NCI-H2107 treated with DMSO at 0.1 percent for 48 hours (cell line): ENCODE results near the gene KIF3B.
"Not testable (repeated sequence)": the region's sequence is repeated elsewhere in the genome, so short reads cannot be mapped to it uniquely, and the experiment has no call there.

Experiments
- DNase-seq: peaks from one replicate; lab custom pipeline; 2025; ENCODE audit not compliant: unreplicated experiment; lab: John Stamatoyannopoulos, UW

KIF3B gene

DNA sequence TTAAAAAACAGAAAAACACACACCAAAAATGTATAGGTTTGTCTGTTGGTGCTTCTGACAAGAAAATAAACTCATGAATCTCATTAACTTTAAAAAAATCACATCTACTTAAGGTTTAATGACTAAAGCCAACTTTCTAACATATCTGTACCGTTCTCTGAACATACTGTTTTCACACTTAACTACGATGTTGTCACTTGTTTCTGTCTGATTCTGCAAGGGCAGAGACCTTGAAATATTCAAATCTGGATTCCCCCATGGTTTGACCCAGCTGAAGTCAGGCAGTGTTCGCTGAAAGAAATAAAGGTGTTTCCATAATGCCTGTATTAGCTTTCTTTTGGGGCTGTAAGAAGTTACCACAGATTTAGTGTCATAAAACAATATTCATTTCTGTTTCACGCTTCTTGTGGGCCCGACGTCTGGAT is 78.0 kb downstream of the KIF3B start:
- DNase-seq, result no peak

DNA sequence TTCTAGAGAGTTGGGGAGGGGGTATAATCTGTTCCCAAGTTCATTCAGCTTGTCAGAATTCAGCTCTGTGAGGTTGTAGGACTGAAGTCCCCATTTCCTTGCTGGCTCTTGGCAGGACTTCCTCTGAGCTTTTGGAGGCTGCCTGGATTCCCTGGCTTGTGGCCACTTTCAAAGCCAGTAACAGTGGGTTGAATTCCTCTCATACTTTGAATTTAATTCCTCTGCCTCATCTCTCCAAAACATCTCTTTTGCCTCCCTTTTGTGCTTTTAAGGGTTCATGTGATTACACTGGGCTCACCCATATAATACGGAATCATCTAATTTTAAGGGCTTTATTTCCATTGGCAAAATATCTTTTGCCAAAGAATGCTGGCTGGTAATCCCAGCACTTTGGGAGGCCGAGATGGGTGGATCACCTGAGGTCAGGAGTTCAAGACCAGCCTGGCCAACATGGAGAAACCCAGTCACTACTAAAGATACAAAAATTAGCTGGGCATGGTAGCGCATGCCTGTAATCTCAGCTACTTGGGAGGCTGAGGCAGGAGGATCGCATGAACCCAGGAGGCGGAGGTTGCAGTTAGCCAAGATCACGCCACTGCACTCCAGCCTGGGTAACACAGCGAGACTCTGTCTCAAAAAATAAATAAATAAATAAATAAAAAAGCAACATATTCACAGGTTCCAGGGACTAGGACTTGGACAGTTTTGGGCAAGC is 78.6 kb downstream of the KIF3B start:
- DNase-seq, result not testable (repeated sequence)

DNA sequence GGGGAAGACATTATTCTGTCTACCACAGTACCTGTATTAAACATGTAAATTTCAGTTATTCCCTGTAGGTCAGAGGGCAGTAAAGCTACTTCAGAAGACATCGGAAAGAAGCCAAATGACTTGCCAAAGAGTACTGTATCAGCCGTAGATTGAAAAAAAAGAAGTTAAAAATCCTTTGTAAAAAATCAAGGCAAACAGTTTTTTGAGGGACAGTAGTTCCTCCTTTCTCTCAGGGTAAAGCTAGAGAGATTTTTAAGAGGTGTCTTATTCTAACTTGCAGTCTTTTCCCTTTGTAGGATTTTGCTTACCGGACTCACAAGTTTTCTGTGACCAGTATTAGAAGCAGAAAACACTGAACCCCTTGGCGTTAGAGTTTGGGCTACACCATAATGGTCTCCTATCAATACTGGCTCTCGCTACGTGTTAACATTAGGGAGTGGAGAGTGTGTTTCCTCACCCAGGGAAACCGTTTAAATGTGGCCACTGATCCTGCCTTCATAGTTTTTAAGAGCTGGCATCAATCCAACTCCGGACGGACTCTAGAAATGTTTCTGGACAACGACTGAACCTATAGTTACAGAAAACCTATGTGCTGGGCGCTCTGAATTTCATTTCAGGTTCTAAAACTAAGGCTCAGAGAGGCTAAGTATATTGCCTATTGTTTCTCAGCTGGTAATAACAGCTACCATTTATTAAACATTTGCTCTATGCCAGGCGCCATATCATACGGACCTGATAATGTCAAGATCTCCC is 79.3 kb downstream of the KIF3B start:
- DNase-seq, result no peak

DNA sequence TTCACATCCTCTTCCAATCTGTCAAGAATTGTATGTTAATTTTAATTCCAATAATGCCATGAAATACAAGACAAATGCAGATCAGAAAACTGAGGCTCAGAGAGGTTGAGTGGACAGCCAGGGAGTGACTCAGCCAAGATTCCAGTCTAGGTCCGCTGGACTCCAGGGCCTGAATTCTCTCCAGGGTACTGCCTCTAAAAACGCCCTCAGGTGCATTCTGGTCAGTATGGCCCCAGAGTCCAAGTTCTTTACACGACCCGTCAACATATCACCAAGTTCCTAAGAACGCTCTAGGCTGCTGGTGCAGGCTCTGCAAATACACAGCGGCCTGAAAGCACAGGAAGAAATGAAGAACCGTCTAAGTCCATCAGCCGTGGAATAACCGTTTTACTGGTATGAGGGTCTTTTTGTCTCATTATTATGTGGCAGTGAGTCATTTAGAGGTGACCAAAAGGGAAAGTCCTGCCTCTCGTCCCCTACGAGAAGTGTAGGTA is 80.0 kb downstream of the KIF3B start:
- peak; percentile 22 for DNase-seq

DNA sequence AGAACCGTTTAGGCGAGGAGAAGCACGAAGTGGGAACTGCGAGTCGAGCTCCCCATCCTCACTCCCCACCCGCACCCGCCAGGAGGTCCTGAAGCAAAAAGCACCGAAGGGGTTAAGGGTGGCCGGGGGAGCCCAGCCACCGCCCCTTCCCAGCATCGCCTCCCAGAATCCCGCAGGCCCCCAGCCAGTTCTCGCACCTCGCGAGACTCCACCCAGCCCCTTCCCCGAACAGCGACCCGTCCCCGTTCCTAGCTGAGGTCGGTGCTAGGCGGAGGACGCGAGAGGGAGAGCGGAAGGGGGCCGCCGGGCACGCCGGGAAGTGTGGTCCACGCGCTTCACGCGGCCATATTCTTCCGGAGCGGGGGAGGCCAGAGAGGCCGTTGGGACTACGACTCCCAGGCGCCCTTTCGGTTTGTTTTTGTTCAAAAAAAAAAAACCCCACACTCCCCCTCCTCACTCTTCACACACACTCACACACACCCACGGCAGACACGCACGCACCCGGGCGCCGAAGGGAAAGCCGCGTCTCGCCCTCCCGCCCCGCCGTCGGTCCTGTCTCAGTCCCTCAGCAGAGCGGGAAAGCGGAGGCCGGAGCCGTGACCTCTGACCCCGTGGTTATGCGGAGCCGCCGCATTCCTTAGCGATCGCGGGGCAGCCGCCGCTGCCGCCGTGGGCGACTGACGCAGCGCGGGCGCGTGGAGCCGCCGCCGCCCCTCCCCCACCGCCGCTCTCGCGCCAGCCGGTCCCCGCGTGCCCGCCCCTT is 80.6 kb downstream of the KIF3B start, which contains the start of gene ASXL1:
Gene ASXL1, plus strand, starts transcription at position 463 of the 763 bp plus-strand sequence. CDS start 445 bp downstream, outside the sequence.
- peak; percentile 79 for DNase-seq

DNA sequence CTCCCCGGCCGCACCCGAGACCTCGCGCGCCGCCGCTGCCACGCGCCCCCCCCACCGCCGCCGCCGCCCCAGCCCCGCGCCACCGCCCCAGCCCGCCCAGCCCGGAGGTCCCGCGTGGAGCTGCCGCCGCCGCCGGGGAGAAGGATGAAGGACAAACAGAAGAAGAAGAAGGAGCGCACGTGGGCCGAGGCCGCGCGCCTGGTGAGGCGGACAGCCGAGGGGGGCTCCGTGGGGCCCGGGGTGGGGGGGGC is 81.1 kb downstream of the KIF3B start:
- no peak for DNase-seq

DNA sequence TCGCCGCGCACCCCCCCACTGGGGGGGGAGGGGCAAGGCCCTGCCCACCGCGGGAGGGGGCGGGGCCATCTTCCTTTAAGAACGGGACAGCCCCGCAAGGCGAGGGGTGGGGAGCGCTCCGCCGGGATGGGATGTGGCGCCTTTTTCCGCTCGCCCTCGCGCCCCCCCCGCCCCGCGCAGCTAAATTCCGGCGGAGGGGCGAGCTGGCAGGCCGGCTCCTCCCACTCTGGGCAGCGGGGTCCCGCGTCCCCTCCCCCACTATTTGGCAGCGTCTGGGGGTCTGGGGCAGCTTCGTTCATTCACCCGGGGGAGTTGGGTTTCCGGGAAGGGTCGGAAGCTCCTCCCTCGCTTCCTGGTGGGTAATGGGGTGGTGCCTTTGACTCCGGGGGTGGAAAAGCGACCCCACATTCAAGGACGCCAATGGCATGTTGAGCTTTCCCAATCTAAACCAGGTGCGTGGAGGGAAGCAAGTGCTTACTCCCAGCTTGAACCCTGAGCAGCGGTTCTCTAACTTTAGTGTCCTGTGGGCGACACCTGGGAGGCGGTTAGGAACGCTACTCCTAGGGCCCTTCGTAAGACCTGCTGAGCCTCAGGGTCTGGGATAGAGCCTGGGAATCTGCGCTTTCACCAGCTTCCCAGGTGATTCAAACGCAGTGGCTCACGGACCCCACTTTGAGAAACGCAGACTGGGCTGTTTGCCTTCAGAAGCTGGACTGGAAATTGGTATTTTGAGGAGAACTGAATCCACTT is 81.6 kb downstream of the KIF3B start:
- DNase-seq, result no peak

DNA sequence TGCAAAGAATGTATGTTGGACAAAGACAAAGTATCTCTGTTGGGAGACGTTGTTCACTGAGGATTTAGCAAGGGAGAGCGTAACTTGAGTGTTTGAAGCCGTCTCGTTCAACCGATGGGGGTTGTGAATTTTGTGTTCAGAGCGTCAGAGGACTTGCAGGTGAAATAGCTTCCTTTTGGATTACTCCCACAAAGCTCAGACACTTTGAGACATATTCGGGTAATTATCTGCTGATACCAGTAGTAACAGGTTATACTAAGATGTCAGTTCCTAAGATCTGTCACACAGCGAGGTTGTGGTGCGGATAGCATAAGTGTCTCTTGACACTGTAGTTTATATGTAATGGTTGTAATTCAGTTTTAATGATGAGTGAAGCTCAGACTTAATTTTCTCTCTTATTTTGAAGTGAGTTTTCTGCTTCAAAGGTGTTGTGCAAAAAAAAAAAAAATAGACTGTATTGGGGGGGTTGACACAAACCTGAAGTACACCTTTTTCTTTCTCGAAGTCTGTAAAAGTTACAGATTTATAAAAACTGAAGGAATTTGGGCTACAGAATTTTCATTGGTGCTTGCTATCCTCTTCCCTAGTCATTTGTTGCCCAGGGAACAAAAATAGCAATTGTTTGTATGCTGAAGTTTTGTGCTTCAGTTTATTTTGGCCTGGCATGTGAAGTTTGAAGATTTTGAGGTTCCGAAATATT is 82.3 kb downstream of the KIF3B start:
- no peak for DNase-seq

DNA sequence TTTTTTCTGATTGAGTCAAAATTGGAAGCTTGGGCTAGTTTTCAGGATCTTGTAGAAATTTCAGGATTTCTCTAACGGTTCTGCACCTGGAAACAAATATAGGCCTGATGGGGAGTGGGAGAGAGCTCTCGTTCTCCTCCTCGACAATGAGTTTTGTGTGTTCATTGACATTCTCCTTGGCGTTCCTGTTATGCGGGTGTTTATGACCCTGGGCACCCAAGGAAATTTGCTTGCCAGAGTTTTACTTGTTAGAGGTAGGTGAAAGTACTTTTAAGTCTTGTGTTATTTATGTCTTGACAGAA is 82.8 kb downstream of the KIF3B start:
- DNase-seq, result no peak

DNA sequence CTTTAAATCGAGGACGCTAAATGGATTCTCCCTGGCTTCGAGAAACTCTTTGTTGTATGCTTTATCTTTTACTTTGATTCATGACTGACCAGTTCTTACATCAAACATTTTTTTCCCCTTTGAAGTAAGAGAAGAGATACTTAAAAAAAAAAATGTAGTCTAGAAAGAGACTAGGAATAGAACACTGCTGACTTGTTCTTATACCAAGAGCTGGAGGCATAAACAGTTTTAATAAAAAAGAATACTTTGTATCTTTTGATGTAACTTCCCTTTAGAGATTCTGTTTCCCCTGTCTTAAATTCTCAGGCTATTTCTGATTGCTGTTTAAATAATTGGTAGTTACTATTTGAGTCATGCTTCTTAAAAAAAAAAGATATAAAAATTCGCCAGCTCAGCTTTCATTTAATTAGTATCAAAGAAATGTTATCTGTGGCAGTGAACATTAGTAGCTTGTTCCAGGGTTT is 85.5 kb downstream of the KIF3B start:
- DNase-seq, result no peak

DNA sequence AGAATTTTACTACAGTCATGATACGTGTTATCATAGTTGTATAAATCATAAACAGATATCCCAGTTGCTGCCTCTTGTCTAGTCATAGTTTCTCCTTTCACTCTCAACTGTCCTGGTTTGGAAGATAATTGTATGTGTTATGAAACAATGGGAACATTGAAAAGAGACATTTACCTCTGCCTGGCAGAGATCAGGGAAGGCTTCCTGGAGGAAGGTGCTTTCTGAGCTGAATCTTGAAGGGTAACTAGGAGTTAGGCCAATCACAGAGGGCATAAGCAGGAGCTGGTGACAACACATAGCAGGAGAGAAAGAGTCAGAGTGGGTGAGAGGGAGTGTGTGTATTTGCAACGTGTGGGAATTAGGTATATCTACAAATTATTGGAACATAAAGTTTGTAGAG is 86.0 kb downstream of the KIF3B start:
- no peak for DNase-seq

DNA sequence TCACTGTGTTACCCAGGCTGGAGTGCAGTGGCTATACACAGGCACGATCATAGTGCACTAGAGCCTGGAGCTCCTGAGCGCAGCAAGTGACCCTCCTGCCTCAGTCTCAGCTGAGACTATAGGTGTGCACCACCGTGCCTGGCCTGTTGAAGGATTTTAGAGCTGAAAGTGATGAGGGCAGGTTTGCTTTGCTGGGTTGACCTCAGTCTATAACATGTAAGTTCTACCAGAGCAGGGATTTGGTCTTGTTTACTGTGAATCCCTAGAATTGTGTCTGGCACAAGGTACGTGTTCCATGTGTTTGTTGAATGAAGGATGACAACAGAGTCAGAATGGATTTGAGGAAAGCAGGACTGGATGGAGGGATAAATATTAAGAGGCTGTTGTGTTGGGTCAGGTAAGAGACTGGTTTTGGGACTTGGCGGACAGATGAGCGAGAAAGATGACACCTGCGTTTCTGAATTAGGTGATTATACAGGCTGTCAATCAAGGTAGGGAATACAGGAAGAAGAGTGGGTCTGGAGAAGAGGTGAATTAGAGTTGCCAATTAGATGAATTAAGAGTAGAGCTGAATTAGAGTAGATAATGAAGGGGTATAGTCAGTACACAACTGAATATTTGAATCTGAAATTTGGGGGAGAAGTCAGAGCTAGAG is 87.2 kb downstream of the KIF3B start:
- no peak for DNase-seq

DNA sequence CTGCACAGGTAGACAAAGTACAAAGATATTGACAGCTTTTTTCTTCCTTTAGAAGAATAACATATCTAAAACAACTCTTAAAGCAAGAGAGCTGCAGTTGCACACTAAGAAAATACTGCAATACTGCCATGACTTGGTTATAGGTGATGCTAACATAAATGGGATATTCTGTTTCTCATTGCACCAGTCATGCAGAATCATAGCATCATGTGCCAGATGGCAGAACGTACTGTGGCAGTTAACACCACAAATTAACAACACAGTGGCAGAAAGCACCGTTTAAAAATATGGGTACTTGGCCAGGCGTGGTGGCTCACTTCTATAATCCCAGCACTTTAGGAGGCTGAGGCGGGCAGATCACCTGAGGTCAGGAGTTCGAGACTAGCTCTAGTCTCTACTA is 88.1 kb downstream of the KIF3B start:
- DNase-seq, result no peak

DNA sequence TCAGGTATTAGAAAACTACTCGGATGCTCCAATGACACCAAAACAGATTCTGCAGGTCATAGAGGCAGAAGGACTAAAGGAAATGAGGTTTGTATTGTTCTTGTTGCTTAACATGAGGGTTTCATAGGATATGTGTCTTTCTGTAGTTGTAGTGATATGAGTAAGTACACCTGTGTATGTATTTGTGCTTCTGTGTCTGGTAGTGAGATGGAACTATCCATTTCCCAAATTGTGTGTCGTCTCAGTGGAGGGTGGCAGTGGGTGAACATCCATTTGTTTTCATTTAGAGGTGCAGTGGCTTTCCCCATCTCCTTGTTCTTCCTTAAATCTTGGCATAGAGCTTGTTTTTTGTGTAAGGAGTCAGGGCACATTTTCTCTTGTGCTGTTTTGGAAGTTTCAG is 88.9 kb downstream of the KIF3B start:
- no peak for DNase-seq

DNA sequence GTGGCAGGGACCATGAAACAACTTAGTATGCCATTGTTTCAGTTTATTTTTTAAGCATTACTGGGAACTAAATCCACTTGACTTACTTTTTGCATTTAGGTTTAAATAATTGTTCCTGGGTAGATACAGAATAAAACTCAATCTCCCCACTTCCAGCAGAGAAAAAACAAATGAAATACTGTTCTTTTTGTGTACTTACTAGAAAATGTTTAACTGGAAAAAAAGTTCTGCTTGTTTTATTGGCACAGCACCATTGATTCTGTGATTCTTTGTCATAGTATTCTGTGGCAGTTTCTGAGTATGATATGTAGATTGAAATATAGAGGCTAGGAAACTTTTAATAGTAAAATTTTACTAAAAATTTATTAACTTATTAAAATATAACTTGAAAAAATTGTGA is 90.9 kb downstream of the KIF3B start:
- no peak for DNase-seq

DNA sequence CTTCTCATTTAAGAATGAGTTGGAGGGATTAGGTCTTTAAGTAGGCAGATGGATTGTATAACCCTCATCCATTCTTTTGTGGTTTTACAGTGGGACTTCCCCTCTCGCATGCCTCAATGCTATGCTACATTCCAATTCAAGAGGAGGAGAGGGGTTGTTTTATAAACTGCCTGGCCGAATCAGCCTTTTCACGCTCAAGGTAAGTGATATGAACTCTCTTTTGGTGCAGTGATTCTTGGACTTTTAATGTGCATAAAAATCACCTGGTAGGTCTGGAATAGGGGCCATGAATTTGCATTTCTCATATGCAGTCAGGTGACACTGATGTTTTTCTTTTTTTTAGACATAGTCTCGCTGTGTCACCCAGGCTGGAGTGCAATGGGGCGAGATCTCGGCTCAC is 91.5 kb downstream of the KIF3B start:
- no peak for DNase-seq

DNA sequence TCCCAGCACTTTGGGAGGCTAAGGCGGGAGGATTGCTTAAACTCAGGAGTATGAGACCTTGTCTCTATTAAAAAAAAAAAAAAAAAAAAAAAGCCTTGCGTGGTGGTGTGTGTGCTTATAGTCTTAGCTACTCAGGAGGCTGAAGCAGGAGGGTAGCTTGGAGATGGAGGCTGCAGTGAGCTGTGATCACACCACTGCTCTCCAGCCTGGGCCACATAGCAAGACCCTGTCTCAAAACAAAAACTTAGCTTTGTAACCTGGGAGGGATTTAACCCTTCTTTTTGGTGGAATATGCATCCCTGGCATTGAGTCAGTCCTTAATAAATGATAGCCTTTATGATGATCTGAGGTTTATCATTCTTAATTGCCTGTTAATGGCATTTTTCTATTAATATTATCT is 93.4 kb downstream of the KIF3B start:
- DNase-seq, result no peak

DNA sequence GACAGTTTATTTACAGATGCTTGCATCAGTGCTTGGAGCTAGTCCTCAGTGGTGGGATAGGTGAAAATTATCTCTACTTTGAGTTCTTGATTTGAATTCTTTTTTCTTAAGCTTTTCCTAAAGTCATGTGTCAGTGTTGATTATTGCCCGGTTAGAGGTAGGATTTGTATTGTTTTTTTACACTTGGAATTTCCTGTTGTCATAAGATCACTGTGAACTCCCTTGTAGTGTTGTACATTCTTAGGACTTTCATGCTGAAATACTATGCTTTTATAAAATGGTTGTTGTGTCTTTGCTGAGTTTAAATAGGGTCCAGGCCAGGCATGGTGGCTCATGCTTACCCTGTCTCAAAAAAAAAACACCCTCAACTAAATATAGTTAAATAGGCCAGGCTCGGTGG is 101.0 kb downstream of the KIF3B start:
- no peak for DNase-seq

DNA sequence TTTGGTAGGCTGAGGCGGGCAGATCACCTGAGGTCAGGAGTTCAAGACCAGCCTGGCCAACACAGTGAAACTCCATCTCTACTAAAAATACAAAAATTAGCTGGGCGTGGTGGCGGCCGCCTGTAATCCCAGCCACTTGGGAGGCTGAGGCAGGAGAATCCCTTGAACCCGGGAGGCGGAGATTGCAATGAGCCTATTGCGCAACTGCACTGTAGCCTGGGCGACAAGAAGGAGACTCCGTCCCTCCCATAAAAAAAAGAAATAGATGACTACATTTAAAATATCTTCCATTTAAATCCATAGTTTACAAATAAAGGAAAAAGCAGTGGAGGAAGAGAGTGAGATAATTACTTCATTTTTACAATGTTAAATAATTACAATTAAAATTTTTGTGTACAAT is 102.6 kb downstream of the KIF3B start:
- not testable (repeated sequence) for DNase-seq

DNA sequence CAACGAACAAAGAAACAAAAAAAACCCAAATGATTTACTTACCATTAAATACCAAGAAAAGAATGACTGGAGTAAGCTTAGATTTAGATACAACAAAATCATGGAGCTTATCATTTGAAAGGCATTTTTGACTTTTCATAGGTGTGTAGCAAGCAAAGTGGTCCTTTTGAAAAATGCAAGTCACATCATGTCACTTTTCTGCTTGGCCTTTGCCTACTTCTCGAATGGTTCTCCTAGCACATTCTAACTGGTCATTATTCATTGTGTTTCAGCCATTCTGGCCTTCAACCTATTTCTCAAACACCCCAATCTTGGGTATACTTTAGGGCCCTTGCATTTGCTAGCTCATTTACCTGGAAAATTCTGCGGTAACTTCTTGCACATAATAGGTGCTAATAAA is 103.3 kb downstream of the KIF3B start:
- no peak for DNase-seq
